Measurements from ENCODE around the gene SLC22A4. TPM values are rescaled to one million over a fixed set of nuclear protein-coding genes. Genes with fewer than 3 reads are reported as not detected.

The SLC22A4 gene
- total RNA-seq, 1 experiment from 2014 or later: 1.5 TPM

DNA sequence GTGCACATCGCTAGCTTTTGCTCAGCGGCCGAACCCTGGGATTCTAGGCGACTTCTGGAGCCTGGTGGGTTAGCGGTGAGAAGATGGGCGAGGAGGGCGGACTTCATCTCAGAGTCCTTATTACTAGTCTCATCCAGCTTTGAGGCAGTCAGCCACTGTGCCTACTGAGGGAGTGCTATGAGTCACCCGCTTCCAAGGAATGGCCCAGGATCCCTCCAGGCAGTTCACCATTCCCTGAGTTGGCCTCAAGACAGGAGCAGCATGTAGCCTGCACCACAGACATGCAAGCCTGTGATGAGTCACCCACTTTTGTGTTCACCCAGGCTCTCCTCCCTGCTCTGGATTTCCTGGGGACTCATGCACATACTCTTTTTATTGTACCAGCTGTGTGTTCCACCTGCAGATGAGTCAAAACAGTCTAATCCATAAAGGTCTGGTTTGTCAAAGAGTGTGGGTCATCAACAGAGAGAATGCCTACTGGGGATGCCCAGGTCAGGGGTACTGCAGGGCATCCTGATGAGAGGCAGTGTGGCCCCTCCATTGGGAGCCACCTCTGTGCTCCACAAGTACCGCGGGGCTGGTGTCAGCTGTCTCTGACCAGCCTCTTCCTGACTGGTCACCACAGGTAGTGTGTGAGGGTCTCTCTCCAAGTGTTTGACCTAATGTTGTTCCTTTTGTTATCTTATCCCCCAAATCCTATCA, 95.5 kb downstream of the SLC22A4 start:
- in situ Hi-C loops (cut with HindIII; ENCODE audit: low pct_unique_long_range_greater_than_20kb, low sequenced_read_pairs) (loop anchor here (25.0 kb wide), 1 partner anchor 98 kb away; the partner anchor contains the start of gene IRF1), intact Hi-C loops (cut with micrococcal nuclease; ENCODE audit: unreplicated experiment) (loop anchor here (10.0 kb wide), 1 partner anchor 435 kb away; no protein-coding TSS in a partner anchor)
- ChIA-PET POLR2A (interaction anchor here (0.6 kb wide), 1 partner anchor 96 kb away, joined by 3 read pairs; no protein-coding TSS in a partner anchor), CTCF (interaction anchor here (0.7 to 4.2 kb wide), 2 partner anchors 38 to 111 kb away, joined by 3 to 20 read pairs; no protein-coding TSS in a partner anchor)
- peak overlapping the region; percentile 45 for H3K27ac ChIP-seq (ENCODE audit: low read length)
- H3K4me1 ChIP-seq (ENCODE audit: control insufficient read depth, insufficient read depth, low read length): peaks cover 40% of the 10 kb centered on the region
- H3K36me3 ChIP-seq (ENCODE audit: control insufficient read depth, insufficient read depth, low read length): no peaks in the 10 kb centered on the region; the same call in 1 of the 2 replicates
- no peaks in the 10 kb centered on the region for H3K9me3 ChIP-seq (ENCODE audit: control insufficient read depth, insufficient read depth, low read depth, low read length)
- no peak overlapping the region for H3K4me3 ChIP-seq (ENCODE audit: low read depth in 2 of 2, low read length in 2 of 2)
- DNase-seq (ENCODE audit: low read depth, low spot score): peak; percentile 94
- peak; percentile 90 for ATAC-seq
- H3K27me3 ChIP-seq (ENCODE audit: control insufficient read depth, insufficient read depth, low read length): no peaks in the 10 kb centered on the region
- TF ChIP-seq, protein P1, sequence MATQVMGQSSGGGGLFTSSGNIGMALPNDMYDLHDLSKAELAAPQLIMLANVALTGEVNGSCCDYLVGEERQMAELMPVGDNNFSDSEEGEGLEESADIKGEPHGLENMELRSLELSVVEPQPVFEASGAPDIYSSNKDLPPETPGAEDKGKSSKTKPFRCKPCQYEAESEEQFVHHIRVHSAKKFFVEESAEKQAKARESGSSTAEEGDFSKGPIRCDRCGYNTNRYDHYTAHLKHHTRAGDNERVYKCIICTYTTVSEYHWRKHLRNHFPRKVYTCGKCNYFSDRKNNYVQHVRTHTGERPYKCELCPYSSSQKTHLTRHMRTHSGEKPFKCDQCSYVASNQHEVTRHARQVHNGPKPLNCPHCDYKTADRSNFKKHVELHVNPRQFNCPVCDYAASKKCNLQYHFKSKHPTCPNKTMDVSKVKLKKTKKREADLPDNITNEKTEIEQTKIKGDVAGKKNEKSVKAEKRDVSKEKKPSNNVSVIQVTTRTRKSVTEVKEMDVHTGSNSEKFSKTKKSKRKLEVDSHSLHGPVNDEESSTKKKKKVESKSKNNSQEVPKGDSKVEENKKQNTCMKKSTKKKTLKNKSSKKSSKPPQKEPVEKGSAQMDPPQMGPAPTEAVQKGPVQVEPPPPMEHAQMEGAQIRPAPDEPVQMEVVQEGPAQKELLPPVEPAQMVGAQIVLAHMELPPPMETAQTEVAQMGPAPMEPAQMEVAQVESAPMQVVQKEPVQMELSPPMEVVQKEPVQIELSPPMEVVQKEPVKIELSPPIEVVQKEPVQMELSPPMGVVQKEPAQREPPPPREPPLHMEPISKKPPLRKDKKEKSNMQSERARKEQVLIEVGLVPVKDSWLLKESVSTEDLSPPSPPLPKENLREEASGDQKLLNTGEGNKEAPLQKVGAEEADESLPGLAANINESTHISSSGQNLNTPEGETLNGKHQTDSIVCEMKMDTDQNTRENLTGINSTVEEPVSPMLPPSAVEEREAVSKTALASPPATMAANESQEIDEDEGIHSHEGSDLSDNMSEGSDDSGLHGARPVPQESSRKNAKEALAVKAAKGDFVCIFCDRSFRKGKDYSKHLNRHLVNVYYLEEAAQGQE (IDR thresholded peaks at IDR 0.05; ENCODE audit: insufficient read depth in 1 of 2, low read depth in 2 of 2, low read length in 1 of 2): peak in 1 of 2 experiments; percentile 73; a peak in 2 of 4 replicates
- TF ChIP-seq POLR2AphosphoS5 (IDR thresholded peaks at IDR 0.05; ENCODE audit: low read depth, low read length): peak; percentile 73; the same call in 1 of the 2 replicates
- TF ChIP-seq CTCF (IDR thresholded peaks at IDR 0.05): no peak
- BruUV-seq (replicated peaks): no TSS peak

GRCh38 chr5:132391247-132391646, 97.1 kb downstream of the SLC22A4 start:
- no peaks in the 10 kb centered on the region; the same call in 1 of the 2 replicates for H3K36me3 ChIP-seq (ENCODE audit: control insufficient read depth, insufficient read depth, low read length)

More at GRCh38 chr5:132391247-132391646, 97.1 kb downstream of the SLC22A4 start:
- peaks cover 38% of the 10 kb centered on the region for H3K4me1 ChIP-seq (ENCODE audit: control insufficient read depth, insufficient read depth, low read length)
- intact Hi-C loops (cut with micrococcal nuclease; ENCODE audit: unreplicated experiment): no loop called here
- in situ Hi-C loops (cut with HindIII; ENCODE audit: low pct_unique_long_range_greater_than_20kb, low sequenced_read_pairs): loop anchor here (25.0 kb wide), 1 partner anchor 96 kb away; the partner anchor contains the start of gene IRF1
- no peak overlapping the region for H3K4me3 ChIP-seq (ENCODE audit: low read depth in 2 of 2, low read length in 2 of 2)
- BruUV-seq (replicated peaks): no TSS peak
- TF ChIP-seq TCF7L2 (IDR thresholded peaks at IDR 0.05; ENCODE audit: low read depth, low read length) (no peak), POLR2AphosphoS5 (IDR thresholded peaks at IDR 0.05; ENCODE audit: low read depth, low read length) (no peak)
- TF ChIP-seq, protein P1 (IDR thresholded peaks at IDR 0.05; ENCODE audit: insufficient read depth in 1 of 2, low read depth in 2 of 2, low read length in 1 of 2): no peak
- no peak overlapping the region; the same call in 1 of the 2 replicates for H3K27ac ChIP-seq (ENCODE audit: low read length)
- H3K9me3 ChIP-seq (ENCODE audit: control insufficient read depth, insufficient read depth, low read depth, low read length): no peaks in the 10 kb centered on the region
- CTCF ChIA-PET: no interaction called here
- no peaks in the 10 kb centered on the region for H3K27me3 ChIP-seq (ENCODE audit: control insufficient read depth, insufficient read depth, low read length)
- DNase-seq (ENCODE audit: low read depth, low spot score) (no peak), ATAC-seq (no peak)
- POLR2A ChIA-PET: no interaction called here

All from Panc1 (cell line).